Activated CD8-positive, alpha-beta memory T cell treated with anti-CD3 and anti-CD28 coated beads, Interleukin-2, amount 10 ng/mL, durations not matched to agents 7 days and 5 days (primary cell): ENCODE data around the gene MSH3. TPM values are rescaled to one million over a fixed set of nuclear protein-coding genes. Genes with fewer than 3 reads are reported as not detected.
"Not testable (repeated sequence)": the region's sequence is repeated elsewhere in the genome, so short reads cannot be mapped to it uniquely, and the experiment has no call there.

Source experiments
- ATAC-seq: fragments of 150-1000 bp; cut with Tn5 transposase; one replicate; pipeline ENCODE4 v1.10.0; 2021; ENCODE audit warnings: moderate library complexity
- CTCF ChIA-PET: fragments of 350-600 bp; sonication (Branson Sonifier 250); formaldehyde crosslinking; loops from one replicate; lab custom pipeline; 2021; ENCODE audit warnings: antibody characterized with exemption; lab: Charles Lee
- DNase-seq: peaks from one replicate; pipeline ENCODE4 v3.0.0-alpha.2; 2020
- H3K27ac Mint-ChIP-seq: one replicate; pipeline ENCODE4 v1.8.0; 2021; ENCODE audit warnings: mild to moderate bottlenecking, mixed read lengths
- H3K27me3 Mint-ChIP-seq: one replicate; pipeline ENCODE4 v1.8.0; 2021; ENCODE audit warnings: mixed read lengths
- H3K36me3 Mint-ChIP-seq: one replicate; pipeline ENCODE4 v1.8.0; 2021; ENCODE audit warnings: mild to moderate bottlenecking, mixed read lengths
- H3K4me1 Mint-ChIP-seq: one replicate; pipeline ENCODE4 v1.8.0; 2021; ENCODE audit warnings: mixed read lengths
- H3K4me3 Mint-ChIP-seq: one replicate; pipeline ENCODE4 v1.8.0; 2021; ENCODE audit warnings: mild to moderate bottlenecking, moderate library complexity, mixed read lengths
- H3K9me3 Mint-ChIP-seq: one replicate; pipeline ENCODE4 v1.8.0; 2022; ENCODE audit warnings: low read depth, mixed read lengths
- total RNA-seq, 2 experiments: library from RNA; stranded (reverse); gene quantifications; one replicate each; pipeline ENCODE4 v1.2.3, GENCODE V29; 2021

The MSH3 gene
- total RNA-seq, 2 experiments from 2014 or later: 22.3 to 26.3 TPM

- peaks cover 53% of the 10 kb centered on the region for H3K36me3 Mint-ChIP-seq
- DNase-seq (no peak), ATAC-seq (no peak)
- no peaks in the 10 kb centered on the region for H3K4me1 Mint-ChIP-seq
- no peak overlapping the region for H3K4me3 Mint-ChIP-seq
- no peak overlapping the region for H3K27ac Mint-ChIP-seq
- no peaks in the 10 kb centered on the region for H3K27me3 Mint-ChIP-seq
- H3K9me3 Mint-ChIP-seq: peaks cover 7% of the 10 kb centered on the region
- CTCF ChIA-PET: no interaction called here
These were observed 65.7 kb downstream of the MSH3 start for GRCh38 chr5:80720181-80720580.

DNA sequence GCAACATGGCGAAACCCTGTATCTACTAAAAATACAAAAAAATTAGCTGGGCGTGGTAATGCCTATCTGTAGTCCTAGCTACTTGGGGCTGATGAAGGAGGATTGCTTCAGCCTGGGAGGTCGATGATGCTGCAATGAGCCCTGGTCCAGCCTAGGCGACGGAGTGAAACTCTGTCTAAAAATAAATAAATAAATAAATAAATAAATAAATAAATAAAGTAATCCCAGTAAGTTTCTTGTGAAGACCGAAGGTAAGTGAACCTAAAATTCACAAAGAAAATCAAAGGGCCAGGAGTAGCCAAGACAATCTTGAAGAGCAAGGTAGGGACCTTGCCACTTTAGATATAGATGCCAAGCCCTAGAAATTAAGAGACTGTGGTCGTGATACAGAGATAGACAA lies 68.5 kb downstream of the MSH3 start:
- H3K36me3 Mint-ChIP-seq: peaks cover 60% of the 10 kb centered on the region
- peaks cover 7% of the 10 kb centered on the region for H3K9me3 Mint-ChIP-seq
- no peak for ATAC-seq
- no peaks in the 10 kb centered on the region for H3K4me1 Mint-ChIP-seq
- CTCF ChIA-PET: interaction anchor here (0.9 to 1.1 kb wide), 2 partner anchors 385 to 473 kb away, joined by 4 read pairs; no protein-coding TSS in a partner anchor
- no peaks in the 10 kb centered on the region for H3K27me3 Mint-ChIP-seq
- no peak overlapping the region for H3K27ac Mint-ChIP-seq
- no peak overlapping the region for H3K4me3 Mint-ChIP-seq
- no peak for DNase-seq

DNA sequence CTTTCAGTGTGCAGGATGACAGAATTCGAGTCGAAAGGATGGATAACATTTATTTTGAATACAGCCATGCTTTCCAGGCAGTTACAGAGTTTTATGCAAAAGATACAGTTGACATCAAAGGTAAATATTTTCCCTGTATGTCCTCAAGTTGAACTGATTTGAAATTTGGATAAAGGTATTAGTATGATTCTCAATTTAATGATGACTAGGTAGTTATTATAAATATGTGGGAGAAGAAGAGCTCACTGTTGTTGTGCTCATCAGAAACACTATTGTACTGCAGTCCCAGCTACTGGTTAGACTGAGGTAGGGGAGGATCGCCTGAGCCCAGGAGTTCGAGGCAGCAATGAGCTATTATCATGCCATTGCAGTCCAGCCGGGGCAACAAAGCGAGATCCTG lies 71.0 kb downstream of the MSH3 start:
- ATAC-seq (no peak), DNase-seq (no peak)
- Mint-ChIP-seq H3K36me3 (peaks cover 57% of the 10 kb centered on the region), H3K27me3 (no peaks in the 10 kb centered on the region), H3K4me3 (no peak overlapping the region), H3K27ac (no peak overlapping the region), H3K4me1 (no peaks in the 10 kb centered on the region), H3K9me3 (peaks cover 2% of the 10 kb centered on the region)
- CTCF ChIA-PET: no interaction called here

GRCh38 chr5:80736730-80737129 lies 82.3 kb downstream of the MSH3 start:
- H3K27ac Mint-ChIP-seq: no peak overlapping the region
- H3K4me1 Mint-ChIP-seq: peaks cover 13% of the 10 kb centered on the region
- no peaks in the 10 kb centered on the region for H3K27me3 Mint-ChIP-seq
- H3K4me3 Mint-ChIP-seq: no peak overlapping the region
- peaks cover 55% of the 10 kb centered on the region for H3K36me3 Mint-ChIP-seq
- H3K9me3 Mint-ChIP-seq: no peaks in the 10 kb centered on the region
- ATAC-seq: no peak
- no peak for DNase-seq
- CTCF ChIA-PET: no interaction called here

DNA sequence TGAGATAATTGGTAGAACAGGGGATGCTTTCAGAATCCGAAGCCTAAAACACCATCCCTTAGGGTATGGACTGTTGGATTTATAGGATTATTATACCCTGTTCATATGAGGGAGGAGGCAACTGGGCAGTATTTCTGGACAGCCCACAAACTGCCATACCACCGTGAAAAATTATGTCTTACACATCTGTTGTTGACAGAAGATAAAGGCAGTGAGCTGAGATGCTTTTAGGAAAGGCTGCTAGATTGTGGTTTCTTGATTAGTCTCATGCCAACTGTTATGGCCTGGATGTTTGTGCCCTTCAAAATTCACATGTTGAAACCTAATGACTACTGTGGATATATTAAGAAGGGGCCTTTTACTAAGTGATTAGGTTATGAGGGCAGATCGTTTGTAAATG lies 84.0 kb downstream of the MSH3 start:
- no peaks in the 10 kb centered on the region for H3K27me3 Mint-ChIP-seq
- no peak overlapping the region for H3K4me3 Mint-ChIP-seq
- DNase-seq (no peak), ATAC-seq (no peak)
- H3K4me1 Mint-ChIP-seq: peaks cover 18% of the 10 kb centered on the region
- peaks cover 54% of the 10 kb centered on the region for H3K36me3 Mint-ChIP-seq
- no peak overlapping the region for H3K27ac Mint-ChIP-seq
- CTCF ChIA-PET: interaction anchor here (0.6 kb wide), 1 partner anchor 649 kb away, joined by 3 read pairs; no protein-coding TSS in a partner anchor
- no peaks in the 10 kb centered on the region for H3K9me3 Mint-ChIP-seq

DNA sequence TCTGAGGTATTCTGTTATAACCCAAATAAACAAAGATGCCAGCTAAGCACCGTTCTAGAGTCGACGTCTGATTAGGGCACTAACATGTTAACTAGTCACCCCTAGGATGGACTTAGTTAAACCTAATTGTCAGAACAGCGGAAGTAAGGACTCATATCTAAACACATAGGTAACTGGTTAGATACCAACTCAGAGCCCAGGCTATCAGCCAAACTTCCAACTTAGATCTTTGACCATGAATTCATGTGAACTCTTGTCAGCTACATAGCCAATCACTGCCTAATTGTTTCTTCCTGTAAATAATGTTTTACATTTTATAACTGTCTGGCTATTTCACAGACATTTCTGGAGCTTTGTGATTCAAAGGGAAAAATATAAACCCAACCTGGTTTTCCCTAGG lies 84.6 kb downstream of the MSH3 start:
- H3K36me3 Mint-ChIP-seq: peaks cover 51% of the 10 kb centered on the region
- H3K4me3 Mint-ChIP-seq: no peak overlapping the region
- H3K27me3 Mint-ChIP-seq: no peaks in the 10 kb centered on the region
- CTCF ChIA-PET: interaction anchor here (1.6 kb wide), 1 partner anchor 52 kb away, joined by 3 read pairs; no protein-coding TSS in a partner anchor
- ATAC-seq (no peak), DNase-seq (no peak)
- no peak overlapping the region for H3K27ac Mint-ChIP-seq
- H3K9me3 Mint-ChIP-seq: no peaks in the 10 kb centered on the region
- H3K4me1 Mint-ChIP-seq: peaks cover 20% of the 10 kb centered on the region

GRCh38 chr5:80739496-80739895 lies 85.0 kb downstream of the MSH3 start:
- Mint-ChIP-seq H3K27me3 (no peaks in the 10 kb centered on the region), H3K27ac (no peak overlapping the region), H3K36me3 (peaks cover 53% of the 10 kb centered on the region), H3K4me1 (peaks cover 24% of the 10 kb centered on the region), H3K4me3 (no peak overlapping the region), H3K9me3 (no peaks in the 10 kb centered on the region)
- DNase-seq: no peak
- CTCF ChIA-PET: interaction anchor here (1.6 kb wide), 1 partner anchor 52 kb away, joined by 3 read pairs; no protein-coding TSS in a partner anchor
- no peak for ATAC-seq

- H3K4me1 Mint-ChIP-seq: peaks cover 27% of the 10 kb centered on the region
- no peaks in the 10 kb centered on the region for H3K27me3 Mint-ChIP-seq
- no peak for DNase-seq
- no peak overlapping the region for H3K27ac Mint-ChIP-seq
- H3K4me3 Mint-ChIP-seq: no peak overlapping the region
- CTCF ChIA-PET: interaction anchor here (1.6 kb wide), 1 partner anchor 53 kb away, joined by 3 read pairs; no protein-coding TSS in a partner anchor
- H3K36me3 Mint-ChIP-seq: peaks cover 53% of the 10 kb centered on the region
- H3K9me3 Mint-ChIP-seq: no peaks in the 10 kb centered on the region
- ATAC-seq: no peak
These were observed 85.4 kb downstream of the MSH3 start for GRCh38 chr5:80739898-80740297.

DNA sequence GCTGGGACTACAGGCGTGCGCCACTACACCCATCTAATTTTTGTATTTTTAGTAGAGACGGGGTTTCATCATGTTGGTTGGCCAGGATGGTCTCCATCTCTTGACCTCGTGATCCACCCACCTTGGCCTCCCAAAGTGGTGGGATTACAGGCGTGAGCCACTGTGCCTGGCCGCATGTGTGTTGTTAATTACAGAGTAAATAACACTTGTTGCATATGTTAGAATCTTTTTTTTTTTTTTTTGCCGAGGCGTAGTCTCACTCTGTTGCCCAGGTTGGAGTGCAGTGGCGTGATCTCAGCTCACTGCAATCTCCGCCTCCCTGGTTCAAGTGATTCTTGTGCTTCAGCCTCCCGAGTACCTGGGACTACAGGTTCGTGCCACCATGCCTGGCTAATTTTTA lies 86.0 kb downstream of the MSH3 start:
- Mint-ChIP-seq H3K36me3 (peaks cover 56% of the 10 kb centered on the region), H3K27ac (peak overlapping the region; percentile 72), H3K4me1 (peaks cover 32% of the 10 kb centered on the region)
- H3K9me3 Mint-ChIP-seq, ATAC-seq, H3K4me3 Mint-ChIP-seq, H3K27me3 Mint-ChIP-seq, DNase-seq: not testable (repeated sequence)
- CTCF ChIA-PET: interaction anchor here (1.6 kb wide), 1 partner anchor 53 kb away, joined by 3 read pairs; no protein-coding TSS in a partner anchor

GRCh38 chr5:80740999-80741398 lies 86.5 kb downstream of the MSH3 start:
- Mint-ChIP-seq H3K4me1 (peaks cover 34% of the 10 kb centered on the region), H3K9me3 (no peaks in the 10 kb centered on the region), H3K36me3 (peaks cover 59% of the 10 kb centered on the region), H3K4me3 (peak overlapping the region; percentile 59), H3K27me3 (no peaks in the 10 kb centered on the region), H3K27ac (peak overlapping the region; percentile 72)
- DNase-seq: no peak
- ATAC-seq: peak; percentile 53
- CTCF ChIA-PET: no interaction called here

GRCh38 chr5:80744149-80744548 lies 89.7 kb downstream of the MSH3 start:
- H3K27me3 Mint-ChIP-seq: no peaks in the 10 kb centered on the region
- H3K4me1 Mint-ChIP-seq: peaks cover 31% of the 10 kb centered on the region
- DNase-seq: no peak
- H3K4me3 Mint-ChIP-seq: no peak overlapping the region
- peaks cover 77% of the 10 kb centered on the region for H3K36me3 Mint-ChIP-seq
- no peak for ATAC-seq
- peak overlapping the region; percentile 9 for H3K27ac Mint-ChIP-seq
- CTCF ChIA-PET: no interaction called here
- no peaks in the 10 kb centered on the region for H3K9me3 Mint-ChIP-seq

GRCh38 chr5:80745490-80745889 lies 91.0 kb downstream of the MSH3 start:
- Mint-ChIP-seq H3K36me3 (peaks cover 78% of the 10 kb centered on the region), H3K27me3 (no peaks in the 10 kb centered on the region), H3K9me3 (no peaks in the 10 kb centered on the region), H3K4me1 (peaks cover 31% of the 10 kb centered on the region), H3K4me3 (no peak overlapping the region), H3K27ac (no peak overlapping the region)
- no peak for ATAC-seq
- DNase-seq: no peak
- CTCF ChIA-PET: interaction anchor here (1.2 kb wide), 1 partner anchor 37 kb away, joined by 3 read pairs; no protein-coding TSS in a partner anchor

GRCh38 chr5:80747922-80748321 lies 93.5 kb downstream of the MSH3 start:
- H3K27ac Mint-ChIP-seq: no peak overlapping the region
- no peaks in the 10 kb centered on the region for H3K27me3 Mint-ChIP-seq
- H3K9me3 Mint-ChIP-seq: peaks cover 2% of the 10 kb centered on the region
- H3K4me3 Mint-ChIP-seq: no peak overlapping the region
- DNase-seq: no peak
- H3K36me3 Mint-ChIP-seq: peaks cover 83% of the 10 kb centered on the region
- no peak for ATAC-seq
- H3K4me1 Mint-ChIP-seq: peaks cover 19% of the 10 kb centered on the region
- CTCF ChIA-PET: no interaction called here

DNA sequence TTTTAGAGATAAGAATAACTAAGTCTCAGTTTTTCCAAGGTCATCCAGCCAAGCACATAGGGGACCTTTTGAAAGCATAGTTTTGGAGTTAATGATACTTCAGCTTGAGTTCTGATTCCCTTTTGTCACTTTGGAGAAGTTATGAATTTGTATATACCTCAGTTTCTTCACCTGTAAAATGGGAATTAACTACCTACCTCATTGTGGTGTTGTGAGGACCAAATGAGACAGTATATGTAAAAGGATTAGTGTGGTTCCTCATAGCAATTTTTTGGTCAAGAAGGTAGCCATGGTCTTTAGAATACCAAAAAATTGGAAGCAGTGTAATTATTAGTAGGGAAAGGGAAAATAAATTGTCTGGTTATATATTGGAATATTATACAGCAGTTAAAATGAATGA lies 98.0 kb downstream of the MSH3 start:
- Mint-ChIP-seq H3K4me1 (peaks cover 38% of the 10 kb centered on the region), H3K4me3 (no peak overlapping the region), H3K27ac (no peak overlapping the region), H3K9me3 (peaks cover 2% of the 10 kb centered on the region), H3K36me3 (peaks cover 65% of the 10 kb centered on the region), H3K27me3 (no peaks in the 10 kb centered on the region)
- no peak for ATAC-seq
- DNase-seq: no peak
- CTCF ChIA-PET: no interaction called here
